Sigmoid colon (tissue), 7 donors: Measurements from ENCODE around the gene ABCC9. TPM values are rescaled to one million over a fixed set of nuclear protein-coding genes. Genes with fewer than 3 reads are reported as not detected.

ENCODE experiments used
- DNase-seq: peaks from one replicate; pipeline ENCODE4 v3.0.0-alpha.2; 2019
- H3K27ac ChIP-seq, 4 donors: fragments of 200-600 bp; sonication (generic); one replicate each; pipeline ENCODE4 v1.5.1; 2016 to 2019; ENCODE audit warnings: mild to moderate bottlenecking in 1 of 4
- H3K27me3 ChIP-seq, 3 donors: fragments of 200-600 bp; sonication (generic); one replicate each; pipeline ENCODE4 v1.5.1; 2019; ENCODE audit warnings: mild to moderate bottlenecking in 1 of 3
- H3K36me3 ChIP-seq, 4 donors: fragments of 200-600 bp; sonication (generic); one replicate each; pipeline ENCODE4 v1.5.1; 2016 to 2019
- H3K4me1 ChIP-seq, 4 donors: fragments of 200-600 bp; sonication (generic); one replicate each; pipeline ENCODE4 v1.5.1; 2017 to 2019
- H3K4me3 ChIP-seq, 4 donors: fragments of 200-600 bp; sonication (generic); one replicate each; pipeline ENCODE4 v1.5.1; 2017 to 2019; ENCODE audit warnings: mild to moderate bottlenecking in 2 of 4, moderate library complexity in 1 of 4
- H3K9me3 ChIP-seq, 4 donors: fragments of 200-600 bp in 3 of 4; sonication (generic) in 3 of 4; one replicate each; pipeline versions ENCODE4 v1.5.1 to v1.6.1; 2013 to 2019
- EP300 ChIP-seq, 4 donors: sonication (generic); formaldehyde crosslinking; IDR thresholded peaks; one replicate each; pipeline ENCODE4 v1.6.1; 2017; ENCODE audit warnings: antibody characterized with exemption in 4 of 4
- POLR2A ChIP-seq, 2 donors: fragments of 450-650 bp; IDR thresholded peaks; one replicate each; pipeline ENCODE4 v1.6.1; 2016; ENCODE audit warnings: antibody characterized with exemption in 2 of 2, mild to moderate bottlenecking in 2 of 2, moderate library complexity in 2 of 2
- POLR2AphosphoS5 ChIP-seq, 4 donors: sonication (generic); formaldehyde crosslinking; IDR thresholded peaks; one replicate each; pipeline ENCODE4 v1.6.1; 2017; ENCODE audit warnings: antibody characterized with exemption in 4 of 4
- WGBS, 2 donors: extraction: QIAGEN DNeasy Blood & Tissue Kit; methylation state at CpG; one replicate each; pipeline ENCODE4 v1.1.7; 2013; 5-methylcytosine and 5-hydroxymethylcytosine counted together
- intact Hi-C: fragments of 100-400 bp; cut with DNase I; formaldehyde crosslinking; loops from one replicate; pipeline ENCODE4 v1.15.1; 2023
- polyA plus RNA-seq, 3 donors: library from polyadenylated mRNA; stranded (reverse); fragments of 200-250 nt; gene quantifications; one replicate each; pipeline ENCODE4 v1.2.3, GENCODE V29; 2013
- total RNA-seq, 4 donors: library from RNA; depleted of rRNA; stranded (reverse); fragments of >200 nt; gene quantifications; one replicate each; pipeline ENCODE4 v1.1.0, GENCODE V29; 2016
- TF ChIP-seq, protein P1 (sequence below), 4 experiments: fragments of 450-650 bp in 3 of 4; fragments of 200-600 bp in 1 of 4; IDR thresholded peaks; one replicate each; pipeline ENCODE4 v1.5.1; 2016 to 2019; ENCODE audit warnings: antibody characterized with exemption in 4 of 4, mild to moderate bottlenecking in 3 of 4, moderate library complexity in 2 of 4
- donor health status: healthy with polysubstance abuse.
- donor health status: Bipolar disorder and iron deficiency.
- donor health status: healthy.

ABCC9 gene
- total and polyA plus RNA-seq, 7 donors = 0.23 to 39.2 (median 28.2) TPM

DNA sequence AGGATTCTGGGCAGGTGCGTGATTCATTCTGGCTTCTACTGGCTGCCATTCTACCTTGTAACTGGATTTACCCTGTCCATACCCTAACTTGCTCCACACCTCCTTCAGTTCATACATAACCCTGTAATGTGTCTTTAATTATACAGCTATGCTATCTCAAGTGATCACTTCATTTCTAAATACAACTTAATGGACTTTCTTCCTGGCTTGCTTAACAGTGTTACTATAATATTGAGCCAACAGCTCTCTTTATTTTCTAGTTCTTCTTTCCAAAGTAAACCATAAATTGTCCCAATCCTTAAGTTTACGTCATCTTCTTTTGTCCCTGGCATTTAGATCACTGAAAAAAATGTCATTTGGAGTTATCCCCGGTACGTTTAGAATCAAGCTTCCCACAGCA, 90.8 kb downstream of the ABCC9 start:
- Histone ChIP-seq H3K27ac (no peak overlapping the region), H3K4me1 (no peaks in the 10 kb centered on the region), H3K36me3 (peaks cover 0 to 8% (median 0%) of the 10 kb centered on the region in 4 donors), H3K27me3 (no peaks in the 10 kb centered on the region), H3K9me3 (no peaks in the 10 kb centered on the region), H3K4me3 (no peak overlapping the region)
- DNase-seq = no peak
- whole genome bisulfite sequencing, 2 donors = 59 to 63% methylated on average over 4 of the region's 4 CpGs
- TF ChIP-seq, protein P1, sequence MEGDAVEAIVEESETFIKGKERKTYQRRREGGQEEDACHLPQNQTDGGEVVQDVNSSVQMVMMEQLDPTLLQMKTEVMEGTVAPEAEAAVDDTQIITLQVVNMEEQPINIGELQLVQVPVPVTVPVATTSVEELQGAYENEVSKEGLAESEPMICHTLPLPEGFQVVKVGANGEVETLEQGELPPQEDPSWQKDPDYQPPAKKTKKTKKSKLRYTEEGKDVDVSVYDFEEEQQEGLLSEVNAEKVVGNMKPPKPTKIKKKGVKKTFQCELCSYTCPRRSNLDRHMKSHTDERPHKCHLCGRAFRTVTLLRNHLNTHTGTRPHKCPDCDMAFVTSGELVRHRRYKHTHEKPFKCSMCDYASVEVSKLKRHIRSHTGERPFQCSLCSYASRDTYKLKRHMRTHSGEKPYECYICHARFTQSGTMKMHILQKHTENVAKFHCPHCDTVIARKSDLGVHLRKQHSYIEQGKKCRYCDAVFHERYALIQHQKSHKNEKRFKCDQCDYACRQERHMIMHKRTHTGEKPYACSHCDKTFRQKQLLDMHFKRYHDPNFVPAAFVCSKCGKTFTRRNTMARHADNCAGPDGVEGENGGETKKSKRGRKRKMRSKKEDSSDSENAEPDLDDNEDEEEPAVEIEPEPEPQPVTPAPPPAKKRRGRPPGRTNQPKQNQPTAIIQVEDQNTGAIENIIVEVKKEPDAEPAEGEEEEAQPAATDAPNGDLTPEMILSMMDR (IDR thresholded peaks at IDR 0.05) = no peak
- TF ChIP-seq EP300 (IDR thresholded peaks at IDR 0.05) (no peak), POLR2AphosphoS5 (IDR thresholded peaks at IDR 0.05) (no peak), POLR2A (IDR thresholded peaks at IDR 0.05) (no peak)
- intact Hi-C loops = no loop called here

DNA sequence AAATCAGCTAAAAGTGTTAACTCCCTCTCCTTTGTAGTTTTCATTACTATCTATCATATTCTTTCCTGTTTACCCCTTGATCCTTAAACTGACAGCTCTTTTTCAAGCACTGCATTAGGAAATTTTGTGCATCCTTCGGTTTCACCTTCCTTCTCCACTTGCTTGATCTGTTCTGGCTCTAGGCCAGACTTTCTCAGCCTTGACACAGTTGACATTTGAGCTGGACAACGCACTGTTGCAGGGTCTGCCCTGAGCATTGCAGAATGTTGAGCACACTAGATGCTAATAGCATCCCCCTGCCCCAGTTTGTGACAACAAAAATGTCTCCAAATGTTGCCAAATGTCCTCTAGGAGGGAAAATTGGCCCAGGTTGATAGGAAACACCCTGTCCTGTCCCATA, 91.3 kb downstream of the ABCC9 start:
- Histone ChIP-seq H3K9me3 (no peaks in the 10 kb centered on the region), H3K27ac (no peak overlapping the region), H3K4me1 (no peaks in the 10 kb centered on the region), H3K27me3 (no peaks in the 10 kb centered on the region), H3K4me3 (no peak overlapping the region), H3K36me3 (peaks cover 0 to 8% (median 0%) of the 10 kb centered on the region in 4 donors)
- 81 to 83% methylated on average over 2 of the region's 2 CpGs for WGBS, 2 donors
- DNase-seq = no peak
- intact Hi-C loops = no loop called here
- no peak for TF ChIP-seq POLR2AphosphoS5 (IDR thresholded peaks at IDR 0.05)
- no peak for TF ChIP-seq POLR2A (IDR thresholded peaks at IDR 0.05)
- TF ChIP-seq, protein P1 (IDR thresholded peaks at IDR 0.05) = no peak
- TF ChIP-seq EP300 (IDR thresholded peaks at IDR 0.05) = no peak

DNA sequence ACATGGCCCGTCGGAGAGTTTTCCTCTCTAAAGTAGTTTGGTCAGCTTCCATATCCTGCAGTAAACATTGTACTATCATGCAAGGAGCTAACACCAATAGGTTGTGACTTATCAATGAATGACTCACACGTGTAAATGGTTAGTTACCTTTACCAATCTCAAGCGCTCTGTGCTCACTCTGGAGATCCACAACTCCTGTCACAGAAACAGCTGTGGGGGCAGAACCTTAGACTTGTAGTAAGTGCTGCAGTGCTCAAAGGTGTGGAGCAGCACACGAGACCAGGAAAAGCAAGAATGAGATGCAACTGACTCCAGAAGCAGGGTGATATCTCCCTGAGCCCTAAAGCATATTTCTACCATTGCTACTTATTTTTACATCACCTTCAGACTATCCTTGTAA, 93.0 kb downstream of the ABCC9 start:
- WGBS, 2 donors = 92 to 93% methylated on average over 5 of the region's 5 CpGs
- peaks cover 0 to 20% (median 0%) of the 10 kb centered on the region in 4 donors for H3K36me3 ChIP-seq
- intact Hi-C loops = no loop called here
- no peaks in the 10 kb centered on the region for H3K4me1 ChIP-seq
- DNase-seq = no peak
- no peak overlapping the region for H3K4me3 ChIP-seq
- no peaks in the 10 kb centered on the region for H3K9me3 ChIP-seq
- H3K27me3 ChIP-seq = no peaks in the 10 kb centered on the region
- TF ChIP-seq POLR2AphosphoS5 (IDR thresholded peaks at IDR 0.05) (no peak), POLR2A (IDR thresholded peaks at IDR 0.05) (no peak), EP300 (IDR thresholded peaks at IDR 0.05) (no peak)
- TF ChIP-seq, protein P1 (IDR thresholded peaks at IDR 0.05) = no peak
- no peak overlapping the region for H3K27ac ChIP-seq

DNA sequence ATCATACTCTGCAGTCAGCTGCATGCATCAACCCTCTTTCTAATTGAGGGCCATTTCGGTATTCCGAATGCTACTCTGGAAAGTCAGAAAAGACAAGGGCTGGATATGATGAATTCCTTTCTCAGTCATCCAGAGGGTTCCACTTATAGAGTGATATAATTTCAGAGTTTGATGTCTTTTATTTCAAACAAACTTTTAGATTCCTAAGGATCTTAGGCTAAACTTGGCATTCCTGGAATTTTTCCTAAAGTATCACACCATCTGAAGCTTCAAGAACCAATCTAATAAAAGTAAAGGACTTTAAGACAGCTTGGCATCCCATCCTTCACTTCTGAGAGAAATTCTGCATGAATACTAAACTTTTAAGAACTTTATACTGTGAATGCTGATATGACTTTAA, 97.4 kb downstream of the ABCC9 start:
- WGBS, 2 donors = 92 to 95% methylated on average over 2 of the region's 2 CpGs
- Histone ChIP-seq H3K4me1 (no peaks in the 10 kb centered on the region), H3K36me3 (peaks cover 0 to 40% (median 0%) of the 10 kb centered on the region in 4 donors), H3K27ac (no peak overlapping the region), H3K4me3 (no peak overlapping the region), H3K27me3 (no peaks in the 10 kb centered on the region), H3K9me3 (no peaks in the 10 kb centered on the region)
- TF ChIP-seq POLR2A (IDR thresholded peaks at IDR 0.05) (no peak), EP300 (IDR thresholded peaks at IDR 0.05) (no peak), POLR2AphosphoS5 (IDR thresholded peaks at IDR 0.05) (no peak)
- TF ChIP-seq, protein P1 (IDR thresholded peaks at IDR 0.05) = no peak
- no peak for DNase-seq
- intact Hi-C loops = no loop called here

DNA sequence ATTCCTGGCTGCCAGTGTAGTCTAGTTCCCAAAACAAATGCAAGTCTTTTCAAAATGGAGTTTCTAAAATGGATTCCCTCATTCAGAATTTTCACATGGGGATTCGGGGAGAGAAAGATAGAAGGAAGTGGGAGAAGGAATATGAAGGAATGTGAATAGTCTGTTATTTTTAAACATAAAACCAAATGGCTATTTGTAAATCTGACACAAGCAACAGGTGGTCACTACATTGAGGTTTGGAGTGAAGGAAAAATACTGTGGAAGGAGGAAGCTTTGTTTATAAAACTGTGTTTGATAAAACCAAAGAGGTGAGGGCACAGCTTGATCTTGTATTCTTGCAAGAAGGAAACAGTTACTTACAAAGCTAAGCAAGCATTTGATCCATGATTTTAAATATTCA, 101.5 kb downstream of the ABCC9 start:
- intact Hi-C loops = loop anchor here (10.0 kb wide), 1 partner anchor 135 kb away; no protein-coding TSS in a partner anchor
- Histone ChIP-seq H3K27ac (no peak overlapping the region), H3K4me3 (no peak overlapping the region), H3K9me3 (no peaks in the 10 kb centered on the region), H3K36me3 (peaks cover 0 to 59% (median 0%) of the 10 kb centered on the region in 4 donors), H3K27me3 (no peaks in the 10 kb centered on the region), H3K4me1 (no peaks in the 10 kb centered on the region)
- TF ChIP-seq EP300 (IDR thresholded peaks at IDR 0.05) (no peak), POLR2A (IDR thresholded peaks at IDR 0.05) (no peak), POLR2AphosphoS5 (IDR thresholded peaks at IDR 0.05) (no peak)
- TF ChIP-seq, protein P1 (IDR thresholded peaks at IDR 0.05) = no peak
- whole genome bisulfite sequencing, 2 donors = 79 to 81% methylated on average over 1 of the region's 1 CpG
- no peak for DNase-seq
